Activated naive CD4-positive, alpha-beta T cell treated with anti-CD3 and anti-CD28 coated beads for 36 hours (primary cell): Measurements from ENCODE around the gene TANC2. TPM values are rescaled to one million over a fixed set of nuclear protein-coding genes. Genes with fewer than 3 reads are reported as not detected.
"Not testable (repeated sequence)": the region's sequence is repeated elsewhere in the genome, so short reads cannot be mapped to it uniquely, and the experiment has no call there.

Source experiments
- CTCF ChIA-PET: fragments of 350-600 bp; sonication (Branson Sonifier 250); formaldehyde crosslinking; loops from one replicate; lab custom pipeline; 2021; ENCODE audit warnings: antibody characterized with exemption; lab: Charles Lee
- DNase-seq: peaks from one replicate; pipeline ENCODE4 v3.0.0-alpha.2; 2020
- H3K27ac Mint-ChIP-seq: one replicate; pipeline ENCODE4 v1.8.0; 2021; ENCODE audit warnings: mild to moderate bottlenecking, mixed read lengths
- H3K27me3 Mint-ChIP-seq: one replicate; pipeline ENCODE4 v1.8.0; 2021; ENCODE audit warnings: low read depth, mixed read lengths
- H3K36me3 Mint-ChIP-seq: one replicate; pipeline ENCODE4 v1.8.0; 2021; ENCODE audit warnings: low read depth, mixed read lengths
- H3K4me1 Mint-ChIP-seq: one replicate; pipeline ENCODE4 v1.8.0; 2021; ENCODE audit warnings: low read depth, mixed read lengths
- H3K4me3 Mint-ChIP-seq: one replicate; pipeline ENCODE4 v1.8.0; 2021; ENCODE audit warnings: mild to moderate bottlenecking, moderate library complexity, mixed read lengths
- H3K9me3 Mint-ChIP-seq: one replicate; pipeline ENCODE4 v1.8.0; 2021; ENCODE audit warnings: mixed read lengths
- intact Hi-C: fragments of 100-400 bp; cut with micrococcal nuclease; formaldehyde crosslinking; loops from one replicate; pipeline ENCODE4 v1.15.1; 2023
- total RNA-seq, 2 experiments: library from RNA; stranded (reverse); gene quantifications; one replicate each; pipeline ENCODE4 v1.2.3, GENCODE V29; 2021

The TANC2 gene
- total RNA-seq, 2 experiments from 2014 or later, result 4.3 to 5.7 TPM

DNA sequence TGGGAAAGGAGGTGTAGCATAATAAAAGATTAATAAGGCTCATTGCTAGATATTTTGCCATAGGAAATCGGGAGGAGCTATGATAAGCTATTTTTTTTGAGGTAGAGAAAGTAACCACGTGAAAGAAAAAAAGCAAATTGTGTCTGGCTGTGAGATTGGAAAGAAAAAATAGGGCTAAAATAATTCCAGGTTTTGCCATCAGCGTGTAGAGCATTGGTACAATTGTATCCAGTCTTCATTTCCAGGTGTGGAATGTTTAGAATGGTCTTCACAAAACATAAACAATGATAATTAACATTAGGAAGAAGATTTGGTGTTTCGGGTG, 1.1 kb downstream of the TANC2 start:
- intact Hi-C loops, result loop anchor here (5.0 to 10.0 kb wide), 4 partner anchors 75 to 805 kb away; partner anchors contain the start of genes CCDC47, DDX42 and TLK2
- DNase-seq, result no peak
- Mint-ChIP-seq H3K27me3 (peaks cover 13% of the 10 kb centered on the region), H3K36me3 (no peaks in the 10 kb centered on the region), H3K4me1 (peaks cover 22% of the 10 kb centered on the region), H3K9me3 (no peaks in the 10 kb centered on the region), H3K4me3 (peak overlapping the region; percentile 79), H3K27ac (no peak overlapping the region)
- CTCF ChIA-PET, result no interaction called here

DNA sequence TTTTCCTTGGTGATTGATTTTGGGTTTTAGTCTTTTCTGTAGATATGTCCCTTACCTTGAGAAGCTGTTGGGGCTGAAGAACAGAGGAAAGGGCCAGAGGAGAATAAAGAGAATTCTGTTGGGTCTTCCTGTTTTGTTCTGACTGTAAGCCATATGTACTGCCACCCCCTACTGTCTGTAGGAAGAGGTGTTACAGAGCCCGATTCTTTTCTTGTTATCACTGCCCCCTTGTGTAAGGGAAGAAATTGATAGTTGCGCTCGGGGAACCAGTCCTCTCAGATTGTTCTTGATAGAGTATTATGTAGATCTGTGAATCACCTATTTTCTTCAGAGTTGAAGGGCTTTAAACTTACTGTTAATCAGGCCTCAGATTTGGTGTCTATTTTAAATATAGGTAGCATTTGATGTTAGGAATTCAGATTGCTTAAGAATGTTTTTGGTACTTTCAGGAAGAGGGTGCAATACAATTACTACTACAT, 2.4 kb downstream of the TANC2 start:
- H3K27ac Mint-ChIP-seq, result no peak overlapping the region
- H3K9me3 Mint-ChIP-seq, result no peaks in the 10 kb centered on the region
- intact Hi-C loops, result loop anchor here (1.0 to 10.0 kb wide), 11 partner anchors 76 to 804 kb away; partner anchors contain the start of genes CCDC47, DDX42, METTL2A and TLK2
- peak; percentile 66 for DNase-seq
- H3K27me3 Mint-ChIP-seq, result peaks cover 11% of the 10 kb centered on the region
- peaks cover 22% of the 10 kb centered on the region for H3K4me1 Mint-ChIP-seq
- H3K36me3 Mint-ChIP-seq, result no peaks in the 10 kb centered on the region
- H3K4me3 Mint-ChIP-seq, result no peak overlapping the region
- CTCF ChIA-PET, result interaction anchor here (0.6 to 1.8 kb wide), 4 partner anchors 12 to 304 kb away, joined by 3 to 5 read pairs (median 4); no protein-coding TSS in a partner anchor

DNA sequence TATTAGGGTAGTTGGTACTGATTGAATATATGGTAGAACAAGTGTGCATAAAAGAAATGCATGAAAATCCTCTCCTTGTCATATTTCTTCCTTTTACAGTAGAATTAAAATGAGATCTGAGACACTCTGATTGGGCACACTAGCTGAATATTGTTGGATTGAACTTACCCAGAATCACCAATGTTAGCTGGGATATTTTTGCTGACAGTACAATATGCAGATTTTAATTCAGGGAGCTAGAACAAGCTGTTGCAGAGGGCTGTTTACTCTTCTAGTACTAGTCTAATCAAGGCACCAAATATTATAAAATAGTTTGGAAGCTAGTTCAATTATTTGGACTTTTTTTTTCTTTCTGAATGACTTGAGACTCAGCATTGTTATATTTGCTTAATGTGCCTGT, 4.6 kb downstream of the TANC2 start:
- intact Hi-C loops, result no loop called here
- Mint-ChIP-seq H3K4me3 (no peak overlapping the region), H3K36me3 (no peaks in the 10 kb centered on the region), H3K27ac (no peak overlapping the region), H3K9me3 (no peaks in the 10 kb centered on the region), H3K27me3 (peaks cover 7% of the 10 kb centered on the region), H3K4me1 (peaks cover 17% of the 10 kb centered on the region)
- DNase-seq, result no peak
- CTCF ChIA-PET, result interaction anchor here (0.7 kb wide), 1 partner anchor 508 kb away, joined by 3 read pairs; no protein-coding TSS in a partner anchor

DNA sequence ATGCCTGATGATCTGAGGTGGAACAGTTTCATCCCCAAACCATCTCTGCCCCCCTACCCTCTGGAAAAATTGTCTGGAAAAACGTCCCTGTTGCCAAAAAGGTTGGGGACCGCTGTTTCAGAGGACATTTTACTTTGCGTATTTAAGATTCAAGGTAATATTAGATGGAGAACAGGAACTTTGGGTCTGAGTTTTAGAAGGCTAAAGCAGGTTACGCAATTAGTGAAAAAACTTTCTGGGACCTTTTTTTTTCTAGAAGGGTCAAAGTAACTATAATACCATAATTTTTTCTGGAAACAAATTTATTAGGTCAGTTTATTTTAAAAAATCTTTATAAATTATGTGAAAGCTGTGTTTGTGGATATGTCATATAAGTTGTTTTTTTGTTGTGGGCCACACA, 5.8 kb downstream of the TANC2 start:
- H3K4me3 Mint-ChIP-seq, result no peak overlapping the region
- H3K27me3 Mint-ChIP-seq, result peaks cover 7% of the 10 kb centered on the region
- H3K4me1 Mint-ChIP-seq, result peaks cover 13% of the 10 kb centered on the region
- H3K27ac Mint-ChIP-seq, result no peak overlapping the region
- H3K9me3 Mint-ChIP-seq, result peaks cover 3% of the 10 kb centered on the region
- intact Hi-C loops, result no loop called here
- DNase-seq, result no peak
- CTCF ChIA-PET, result interaction anchor here (0.9 kb wide), 1 partner anchor 434 kb away, joined by 5 read pairs; no protein-coding TSS in a partner anchor
- peaks cover 2% of the 10 kb centered on the region for H3K36me3 Mint-ChIP-seq

DNA sequence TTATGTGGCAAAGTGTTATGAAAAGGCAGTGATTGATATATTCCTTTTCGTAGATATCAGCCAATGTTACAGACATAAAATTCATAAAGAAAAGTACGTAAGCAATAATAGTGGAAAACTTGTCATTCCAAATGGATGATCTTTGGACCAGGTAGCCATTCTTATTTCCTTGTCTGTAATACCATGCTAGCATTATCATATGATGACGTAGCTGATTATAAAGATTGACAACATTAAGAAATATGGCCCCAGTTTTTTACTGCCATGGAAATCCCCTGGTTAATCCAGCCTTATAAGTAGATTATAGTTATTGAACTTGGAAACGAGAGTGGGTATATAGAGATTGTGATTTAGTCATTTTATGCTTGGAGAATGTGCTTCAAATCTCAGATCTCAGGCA, 8.8 kb downstream of the TANC2 start:
- H3K9me3 Mint-ChIP-seq, result peaks cover 5% of the 10 kb centered on the region
- intact Hi-C loops, result no loop called here
- no peak for DNase-seq
- CTCF ChIA-PET, result interaction anchor here (0.6 to 1.1 kb wide), 3 partner anchors 12 to 302 kb away, joined by 3 to 6 read pairs (median 5); no protein-coding TSS in a partner anchor
- H3K27me3 Mint-ChIP-seq, result no peaks in the 10 kb centered on the region
- H3K27ac Mint-ChIP-seq, result no peak overlapping the region
- no peak overlapping the region for H3K4me3 Mint-ChIP-seq
- peaks cover 3% of the 10 kb centered on the region for H3K36me3 Mint-ChIP-seq
- no peaks in the 10 kb centered on the region for H3K4me1 Mint-ChIP-seq

DNA sequence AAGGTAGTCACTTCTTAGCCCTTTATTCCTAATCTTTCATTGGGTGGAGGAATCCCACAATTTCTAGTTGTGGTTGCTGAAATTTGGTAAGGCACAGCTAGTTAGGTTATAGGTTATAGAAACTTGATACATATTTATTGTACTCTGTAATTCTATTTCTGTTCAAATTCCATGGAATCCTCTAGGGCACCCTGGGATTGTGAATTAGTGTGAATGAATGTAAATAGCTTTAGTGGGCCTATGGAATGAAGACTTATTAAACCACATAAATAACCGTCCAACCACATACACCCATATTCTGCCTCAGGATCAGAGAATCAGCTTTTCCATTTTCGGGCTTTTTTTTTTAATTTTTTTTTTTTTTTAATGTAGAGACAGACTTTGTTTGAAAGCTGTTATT, 9.2 kb downstream of the TANC2 start:
- no peak overlapping the region for H3K4me3 Mint-ChIP-seq
- intact Hi-C loops, result no loop called here
- H3K4me1 Mint-ChIP-seq, result no peaks in the 10 kb centered on the region
- H3K27ac Mint-ChIP-seq, result no peak overlapping the region
- no peak for DNase-seq
- no peaks in the 10 kb centered on the region for H3K27me3 Mint-ChIP-seq
- CTCF ChIA-PET, result interaction anchor here (0.9 to 1.4 kb wide), 3 partner anchors 12 to 302 kb away, joined by 3 to 6 read pairs (median 5); no protein-coding TSS in a partner anchor
- peaks cover 3% of the 10 kb centered on the region for H3K36me3 Mint-ChIP-seq
- peaks cover 5% of the 10 kb centered on the region for H3K9me3 Mint-ChIP-seq

DNA sequence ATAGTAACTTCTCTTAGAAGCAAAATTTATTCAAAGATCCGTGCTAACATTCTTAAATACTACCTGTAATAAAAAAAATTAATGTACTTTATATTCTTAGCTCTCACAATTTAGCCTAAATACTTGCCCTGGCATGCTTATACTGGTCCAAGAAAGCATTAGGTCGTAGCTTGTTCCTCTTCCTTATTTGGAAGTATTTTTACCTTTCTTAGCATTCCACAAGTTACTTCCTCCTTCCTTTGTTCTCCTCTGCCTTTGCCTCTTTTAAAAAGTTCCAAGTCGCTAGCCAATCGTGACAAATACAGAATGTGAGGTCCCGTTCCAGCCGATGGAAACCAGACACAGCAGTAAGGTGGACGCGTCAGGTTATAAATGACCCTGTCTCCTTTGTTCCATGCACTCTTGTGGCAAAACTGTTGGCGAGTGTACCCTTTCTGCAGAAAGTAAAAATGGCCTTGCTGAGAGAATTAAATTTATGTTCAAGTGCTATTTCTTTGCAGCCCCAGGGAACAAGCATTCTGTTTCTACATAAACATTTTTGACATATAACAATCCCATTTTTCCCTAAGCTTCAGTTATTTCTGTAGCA, 10.7 kb downstream of the TANC2 start:
- H3K4me1 Mint-ChIP-seq, DNase-seq, H3K9me3 Mint-ChIP-seq, H3K27me3 Mint-ChIP-seq, H3K36me3 Mint-ChIP-seq, intact Hi-C loops, H3K4me3 Mint-ChIP-seq, H3K27ac Mint-ChIP-seq: not testable (repeated sequence)
- CTCF ChIA-PET, result interaction anchor here (1.4 kb wide), 1 partner anchor 18 kb away, joined by 3 read pairs; no protein-coding TSS in a partner anchor

DNA sequence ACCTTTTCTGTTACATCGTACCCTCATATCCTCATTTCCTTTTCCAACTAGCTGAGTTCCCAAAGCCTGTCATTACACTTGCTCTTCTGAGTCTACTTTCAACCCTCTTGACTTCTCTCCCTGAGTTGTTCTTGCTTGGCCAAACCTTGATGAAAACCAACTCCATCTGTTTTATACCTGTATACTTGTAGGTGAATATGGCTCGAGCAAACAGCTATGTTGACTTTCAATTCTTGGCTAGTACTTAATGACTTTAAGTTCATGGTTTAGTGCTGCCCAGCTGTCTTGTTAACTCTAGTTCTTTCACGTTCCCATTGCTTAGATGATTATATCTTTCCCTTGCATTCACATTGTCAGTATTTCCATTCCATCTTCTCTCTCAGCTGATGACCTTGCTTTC, 14.8 kb downstream of the TANC2 start:
- Mint-ChIP-seq H3K4me3 (no peak overlapping the region), H3K9me3 (peaks cover 27% of the 10 kb centered on the region), H3K36me3 (peaks cover 12% of the 10 kb centered on the region), H3K27ac (no peak overlapping the region), H3K4me1 (no peaks in the 10 kb centered on the region), H3K27me3 (no peaks in the 10 kb centered on the region)
- intact Hi-C loops, result no loop called here
- DNase-seq, result no peak
- CTCF ChIA-PET, result interaction anchor here (0.8 to 1.0 kb wide), 2 partner anchors 12 to 280 kb away, joined by 3 read pairs; no protein-coding TSS in a partner anchor

DNA sequence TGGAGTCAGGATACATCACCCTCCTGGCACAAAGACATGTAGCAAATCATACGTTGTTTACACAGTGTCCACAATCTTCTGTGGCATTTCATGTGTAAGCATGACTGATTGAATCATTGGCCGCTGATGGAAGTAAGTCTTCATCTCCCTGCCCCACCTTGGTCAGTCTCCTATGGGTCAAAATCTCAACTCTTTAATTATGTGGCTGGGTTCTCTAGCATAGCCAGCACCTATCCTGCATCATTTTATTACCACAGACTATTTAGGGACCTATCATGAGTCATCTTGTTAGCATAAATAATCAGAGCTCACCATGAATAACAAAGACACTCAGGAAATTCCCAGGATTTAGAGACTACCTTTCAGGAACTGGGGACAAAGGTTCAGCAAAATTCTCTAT, 15.9 kb downstream of the TANC2 start:
- H3K27ac Mint-ChIP-seq, result no peak overlapping the region
- DNase-seq, result no peak
- no peaks in the 10 kb centered on the region for H3K27me3 Mint-ChIP-seq
- CTCF ChIA-PET, result interaction anchor here (1.0 kb wide), 1 partner anchor 281 kb away, joined by 3 read pairs; no protein-coding TSS in a partner anchor
- no peak overlapping the region for H3K4me3 Mint-ChIP-seq
- H3K9me3 Mint-ChIP-seq, result peaks cover 27% of the 10 kb centered on the region
- intact Hi-C loops, result no loop called here
- no peaks in the 10 kb centered on the region for H3K4me1 Mint-ChIP-seq
- H3K36me3 Mint-ChIP-seq, result peaks cover 9% of the 10 kb centered on the region

DNA sequence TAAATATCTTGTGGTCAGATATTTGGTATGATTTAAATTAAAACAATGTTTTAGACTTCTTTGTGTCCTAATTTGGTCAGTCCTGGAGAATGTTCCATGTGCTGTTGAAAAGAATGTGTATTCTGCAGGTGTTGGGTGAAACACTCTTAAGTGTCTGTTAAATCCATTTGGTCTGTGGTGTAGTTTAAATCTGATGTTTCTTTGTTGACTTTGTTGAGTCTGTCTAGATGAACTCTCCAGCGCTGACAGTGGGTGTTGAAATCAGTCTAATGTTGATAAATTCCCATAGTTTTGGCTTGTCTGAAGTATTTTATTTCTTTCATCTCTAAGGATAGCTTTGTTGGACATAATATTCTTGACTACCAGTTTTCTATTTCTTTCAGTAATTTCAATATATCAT, 18.8 kb downstream of the TANC2 start:
- Mint-ChIP-seq H3K4me3 (no peak overlapping the region), H3K27me3 (no peaks in the 10 kb centered on the region), H3K27ac (no peak overlapping the region), H3K9me3 (peaks cover 25% of the 10 kb centered on the region), H3K4me1 (no peaks in the 10 kb centered on the region), H3K36me3 (peaks cover 9% of the 10 kb centered on the region)
- intact Hi-C loops, result no loop called here
- DNase-seq, result no peak
- CTCF ChIA-PET, result no interaction called here

DNA sequence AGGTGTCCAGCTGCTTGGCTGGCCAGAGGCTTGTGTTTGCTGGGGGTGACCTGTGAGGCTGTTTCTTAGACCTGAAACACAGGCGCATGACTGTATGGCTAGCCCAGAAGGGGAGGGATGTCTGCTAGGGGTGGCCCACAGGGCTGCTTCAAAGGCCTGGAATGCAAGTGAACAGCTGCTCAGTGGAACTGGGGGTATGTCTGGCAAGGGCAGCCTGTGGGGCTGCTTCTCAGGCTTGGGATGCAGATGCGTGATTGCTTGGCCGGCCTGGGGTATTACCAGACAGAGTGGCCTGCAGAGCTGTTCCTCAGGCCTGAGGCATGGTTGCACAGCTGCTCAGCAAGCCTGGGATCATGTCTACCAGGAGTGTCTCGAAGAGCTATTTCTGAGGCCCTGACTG, 20.5 kb downstream of the TANC2 start:
- DNase-seq, result no peak
- intact Hi-C loops, result no loop called here
- Mint-ChIP-seq H3K27ac (no peak overlapping the region), H3K4me1 (no peaks in the 10 kb centered on the region), H3K9me3 (peaks cover 25% of the 10 kb centered on the region), H3K36me3 (peaks cover 9% of the 10 kb centered on the region), H3K4me3 (no peak overlapping the region), H3K27me3 (no peaks in the 10 kb centered on the region)
- CTCF ChIA-PET, result interaction anchor here (0.6 to 1.0 kb wide), 3 partner anchors 9 to 427 kb away, joined by 3 to 6 read pairs (median 3); no protein-coding TSS in a partner anchor

DNA sequence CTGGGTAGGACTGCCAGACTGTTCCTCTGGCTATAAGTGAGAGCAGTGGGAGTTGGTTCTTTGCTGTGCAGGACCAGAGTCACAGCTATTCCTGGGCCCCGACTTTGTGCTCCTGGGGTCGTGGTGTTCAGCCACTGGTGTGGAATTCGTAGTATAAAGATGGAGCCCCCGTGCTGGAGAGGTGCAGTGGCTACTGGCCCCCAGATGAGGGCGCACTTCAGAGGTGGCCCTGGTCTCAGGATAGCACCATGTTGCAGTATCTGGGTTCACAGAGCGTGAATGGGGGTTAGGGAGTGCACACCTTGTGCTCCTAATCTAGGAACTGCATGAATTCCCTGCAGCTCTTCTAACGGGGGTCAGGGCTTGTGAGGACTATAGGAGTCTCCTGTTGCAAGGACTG, 21.1 kb downstream of the TANC2 start:
- intact Hi-C loops, result no loop called here
- Mint-ChIP-seq H3K4me3 (no peak overlapping the region), H3K4me1 (no peaks in the 10 kb centered on the region), H3K36me3 (peaks cover 9% of the 10 kb centered on the region), H3K9me3 (peaks cover 25% of the 10 kb centered on the region), H3K27ac (no peak overlapping the region), H3K27me3 (no peaks in the 10 kb centered on the region)
- DNase-seq, result no peak
- CTCF ChIA-PET, result interaction anchor here (1.0 kb wide), 2 partner anchors 8 to 12 kb away, joined by 3 to 6 read pairs; no protein-coding TSS in a partner anchor

DNA sequence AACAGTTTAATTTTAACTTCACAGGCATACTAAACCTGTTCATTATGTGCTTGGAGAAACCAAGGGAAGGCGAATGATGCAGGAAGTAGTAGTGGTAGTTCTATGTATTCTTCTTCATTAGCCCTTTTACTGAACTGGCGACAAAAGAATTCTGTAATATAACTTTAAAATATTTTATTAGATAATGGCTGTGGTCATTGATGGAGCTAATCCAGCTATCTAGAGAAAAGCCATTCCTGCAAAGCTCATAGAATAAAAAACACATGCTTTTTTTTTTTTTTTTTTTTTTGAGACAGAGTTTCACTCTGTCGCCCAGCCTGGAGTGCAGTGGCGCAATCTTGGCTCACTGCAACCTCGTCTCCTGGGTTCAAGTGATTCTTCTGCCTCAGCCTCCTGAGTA, 23.5 kb downstream of the TANC2 start:
- Mint-ChIP-seq H3K9me3 (peaks cover 15% of the 10 kb centered on the region), H3K27me3 (no peaks in the 10 kb centered on the region), H3K27ac (no peak overlapping the region), H3K36me3 (peaks cover 4% of the 10 kb centered on the region), H3K4me1 (no peaks in the 10 kb centered on the region), H3K4me3 (no peak overlapping the region)
- CTCF ChIA-PET, result no interaction called here
- DNase-seq, result no peak
- intact Hi-C loops, result no loop called here
